NB4 (cell line): Measurements from ENCODE around the gene DLX5.

Experiments used
- DNase-seq: peaks from one replicate; pipeline ENCODE4 v3.0.0; 2010; ENCODE audit warnings: low read depth
- H3K4me3 ChIP-seq: one replicate; pipeline ENCODE4 v1.5.1; 2011; ENCODE audit warnings: mild to moderate bottlenecking, low read depth, low read length, moderate library complexity
- MAX ChIP-seq: IDR thresholded peaks from 2 replicates; pipeline ENCODE4 v1.6.1; 2011; ENCODE audit warnings: low read depth, low read length
- MYC ChIP-seq: IDR thresholded peaks from 2 replicates; pipeline ENCODE4 v1.6.1; 2011; ENCODE audit warnings: low read depth, low read length
- POLR2A ChIP-seq: IDR thresholded peaks from 2 replicates; pipeline ENCODE4 v1.6.1; 2011; ENCODE audit warnings: mild to moderate bottlenecking; ENCODE audit not compliant: insufficient read length; ENCODE audit errors: extremely low read depth
- TF ChIP-seq, protein P1 (sequence below): IDR thresholded peaks from one replicate; pipeline ENCODE4 v1.5.1; 2012; ENCODE audit warnings: low read depth, low read length

Gene DLX5

DNA sequence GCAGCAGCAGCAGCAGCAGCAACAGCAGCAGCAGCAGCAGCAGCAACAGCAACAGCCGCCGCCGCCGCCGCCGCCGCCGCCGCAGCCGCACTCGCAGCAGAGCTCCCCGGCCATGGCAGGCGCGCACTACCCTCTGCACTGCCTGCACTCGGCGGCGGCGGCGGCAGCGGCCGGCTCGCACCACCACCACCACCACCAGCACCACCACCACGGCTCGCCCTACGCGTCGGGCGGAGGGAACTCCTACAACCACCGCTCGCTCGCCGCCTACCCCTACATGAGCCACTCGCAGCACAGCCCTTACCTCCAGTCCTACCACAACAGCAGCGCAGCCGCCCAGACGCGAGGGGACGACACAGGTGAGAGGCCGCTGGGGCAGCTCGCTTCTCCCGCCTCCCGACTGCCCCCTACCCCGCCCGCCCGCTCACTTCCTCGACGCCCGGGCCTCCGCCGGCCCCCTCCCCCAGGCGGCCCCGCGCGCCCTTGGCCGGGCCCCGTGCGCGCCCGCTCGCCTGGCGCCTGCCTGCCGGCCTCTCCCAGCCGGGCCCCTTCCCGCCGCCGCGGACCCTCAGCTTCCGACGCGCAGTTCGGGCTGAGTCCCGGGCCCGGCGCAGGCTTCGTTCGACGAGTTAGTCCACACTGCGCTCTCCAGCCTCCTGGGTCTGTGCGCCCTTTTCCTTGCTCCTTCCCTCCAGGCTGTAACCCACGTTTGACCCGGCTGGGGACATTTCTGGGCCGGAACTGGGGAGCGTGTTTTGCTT, 18.4 kb downstream of the DLX5 start:
- peak; percentile 45 for DNase-seq
- TF ChIP-seq POLR2A (no peak), MAX (no peak), MYC (no peak)
- TF ChIP-seq, protein P1, sequence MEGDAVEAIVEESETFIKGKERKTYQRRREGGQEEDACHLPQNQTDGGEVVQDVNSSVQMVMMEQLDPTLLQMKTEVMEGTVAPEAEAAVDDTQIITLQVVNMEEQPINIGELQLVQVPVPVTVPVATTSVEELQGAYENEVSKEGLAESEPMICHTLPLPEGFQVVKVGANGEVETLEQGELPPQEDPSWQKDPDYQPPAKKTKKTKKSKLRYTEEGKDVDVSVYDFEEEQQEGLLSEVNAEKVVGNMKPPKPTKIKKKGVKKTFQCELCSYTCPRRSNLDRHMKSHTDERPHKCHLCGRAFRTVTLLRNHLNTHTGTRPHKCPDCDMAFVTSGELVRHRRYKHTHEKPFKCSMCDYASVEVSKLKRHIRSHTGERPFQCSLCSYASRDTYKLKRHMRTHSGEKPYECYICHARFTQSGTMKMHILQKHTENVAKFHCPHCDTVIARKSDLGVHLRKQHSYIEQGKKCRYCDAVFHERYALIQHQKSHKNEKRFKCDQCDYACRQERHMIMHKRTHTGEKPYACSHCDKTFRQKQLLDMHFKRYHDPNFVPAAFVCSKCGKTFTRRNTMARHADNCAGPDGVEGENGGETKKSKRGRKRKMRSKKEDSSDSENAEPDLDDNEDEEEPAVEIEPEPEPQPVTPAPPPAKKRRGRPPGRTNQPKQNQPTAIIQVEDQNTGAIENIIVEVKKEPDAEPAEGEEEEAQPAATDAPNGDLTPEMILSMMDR = no peak
- no peak overlapping the region for H3K4me3 ChIP-seq

- TF ChIP-seq MAX = no peak
- DNase-seq = no peak
- H3K4me3 ChIP-seq = no peak within 1 kb of the TSS
These were observed 19.2 kb downstream of the DLX5 start, which contains the start of gene DLX6 for GRCh38 chr7:97005183-97006054. Gene DLX6 (plus strand): TSS chr7:97005553. CDS start chr7:97005978, 425 bp downstream.

GRCh38 chr7:97004247-97005182, 20.1 kb downstream of the DLX5 start:
- TF ChIP-seq, protein P1 = no peak
- TF ChIP-seq MYC (no peak), POLR2A (no peak), MAX (no peak)
- H3K4me3 ChIP-seq = no peak overlapping the region
- no peak for DNase-seq

GRCh38 chr7:97003262-97004246, 21.1 kb downstream of the DLX5 start:
- no peak for TF ChIP-seq POLR2A
- TF ChIP-seq, protein P1 = no peak
- no peak for TF ChIP-seq MAX
- TF ChIP-seq MYC = no peak
- H3K4me3 ChIP-seq = no peak overlapping the region
- DNase-seq = no peak

GRCh38 chr7:97002555-97003261, 21.9 kb downstream of the DLX5 start:
- H3K4me3 ChIP-seq = no peak overlapping the region
- DNase-seq = no peak
- no peak for TF ChIP-seq MAX
- TF ChIP-seq POLR2A = no peak
- TF ChIP-seq MYC = no peak
- TF ChIP-seq, protein P1 = no peak
